ENCODE data around the gene RLF.

DNA sequence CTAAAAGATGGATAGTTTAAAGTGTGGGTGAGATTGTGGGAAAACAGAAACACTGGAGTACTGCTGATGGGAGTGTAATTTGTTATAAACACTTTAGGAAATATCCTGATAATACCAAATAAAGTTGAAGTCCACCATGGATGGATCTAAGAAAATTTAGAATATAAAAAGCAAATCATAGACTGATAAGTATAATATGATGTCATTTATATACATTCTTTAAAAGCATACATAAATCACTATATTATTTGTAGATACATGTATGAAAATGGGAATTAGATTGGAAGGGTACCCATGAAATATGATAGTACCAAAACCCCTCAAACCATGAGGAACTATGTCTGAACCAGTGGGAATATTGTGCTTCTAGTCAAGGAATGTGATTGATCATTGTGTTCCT is 104.7 kb downstream of the RLF start:
- no peak for TF ChIP-seq POLR2A (IDR thresholded peaks at IDR 0.05)
- TF ChIP-seq, protein P1, sequence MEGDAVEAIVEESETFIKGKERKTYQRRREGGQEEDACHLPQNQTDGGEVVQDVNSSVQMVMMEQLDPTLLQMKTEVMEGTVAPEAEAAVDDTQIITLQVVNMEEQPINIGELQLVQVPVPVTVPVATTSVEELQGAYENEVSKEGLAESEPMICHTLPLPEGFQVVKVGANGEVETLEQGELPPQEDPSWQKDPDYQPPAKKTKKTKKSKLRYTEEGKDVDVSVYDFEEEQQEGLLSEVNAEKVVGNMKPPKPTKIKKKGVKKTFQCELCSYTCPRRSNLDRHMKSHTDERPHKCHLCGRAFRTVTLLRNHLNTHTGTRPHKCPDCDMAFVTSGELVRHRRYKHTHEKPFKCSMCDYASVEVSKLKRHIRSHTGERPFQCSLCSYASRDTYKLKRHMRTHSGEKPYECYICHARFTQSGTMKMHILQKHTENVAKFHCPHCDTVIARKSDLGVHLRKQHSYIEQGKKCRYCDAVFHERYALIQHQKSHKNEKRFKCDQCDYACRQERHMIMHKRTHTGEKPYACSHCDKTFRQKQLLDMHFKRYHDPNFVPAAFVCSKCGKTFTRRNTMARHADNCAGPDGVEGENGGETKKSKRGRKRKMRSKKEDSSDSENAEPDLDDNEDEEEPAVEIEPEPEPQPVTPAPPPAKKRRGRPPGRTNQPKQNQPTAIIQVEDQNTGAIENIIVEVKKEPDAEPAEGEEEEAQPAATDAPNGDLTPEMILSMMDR (IDR thresholded peaks at IDR 0.05): no peak

All from body of pancreas (tissue), 4 donors.